CD4-positive, alpha-beta T cell treated with Interleukin-10 for 1 hour (primary cell): ENCODE data around the gene TRPC4AP.

Source experiments
- DNase-seq: peaks from one replicate; pipeline ENCODE4 v3.0.0-alpha.2; 2020

Gene TRPC4AP

DNA sequence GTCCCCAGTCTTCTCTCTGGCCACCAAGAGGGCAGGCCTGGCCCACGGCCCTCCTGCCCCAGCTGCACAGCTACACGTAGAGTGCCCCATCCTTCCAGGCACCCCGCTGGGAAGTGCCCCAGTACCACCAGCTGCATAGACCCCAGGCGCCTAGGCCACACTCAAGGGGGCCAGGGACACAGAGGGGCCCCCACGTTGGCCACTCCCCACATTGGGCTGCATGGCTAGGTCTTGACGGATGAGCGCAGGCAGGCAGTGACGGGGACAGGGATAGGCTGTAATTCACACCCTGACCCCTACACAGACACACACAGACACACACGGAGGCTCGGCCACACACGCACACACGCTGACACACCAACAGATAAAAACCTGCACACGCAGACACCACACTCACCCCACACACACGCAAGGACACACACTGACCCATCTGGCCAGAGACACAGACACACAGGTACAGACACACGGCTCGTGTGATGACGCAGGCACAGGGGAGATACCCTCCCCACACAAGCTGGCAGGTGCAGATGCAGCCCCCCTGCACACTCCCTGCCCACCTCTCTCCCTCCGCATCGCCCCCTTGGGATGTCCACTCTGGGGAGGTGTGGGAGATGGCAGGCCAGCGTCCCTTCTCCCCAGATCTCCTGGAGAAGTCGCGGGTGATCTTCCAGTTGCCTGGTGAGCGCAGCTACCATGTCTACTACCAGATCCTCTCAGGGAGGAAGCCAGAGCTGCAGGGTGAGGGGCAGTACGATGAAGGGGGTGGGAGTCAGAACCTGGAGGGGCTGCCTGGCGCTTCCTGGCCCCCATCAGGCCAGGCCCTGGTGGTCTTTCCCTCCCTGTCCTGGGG lies 106.9 kb downstream of the TRPC4AP start:
- DNase-seq = no peak

DNA sequence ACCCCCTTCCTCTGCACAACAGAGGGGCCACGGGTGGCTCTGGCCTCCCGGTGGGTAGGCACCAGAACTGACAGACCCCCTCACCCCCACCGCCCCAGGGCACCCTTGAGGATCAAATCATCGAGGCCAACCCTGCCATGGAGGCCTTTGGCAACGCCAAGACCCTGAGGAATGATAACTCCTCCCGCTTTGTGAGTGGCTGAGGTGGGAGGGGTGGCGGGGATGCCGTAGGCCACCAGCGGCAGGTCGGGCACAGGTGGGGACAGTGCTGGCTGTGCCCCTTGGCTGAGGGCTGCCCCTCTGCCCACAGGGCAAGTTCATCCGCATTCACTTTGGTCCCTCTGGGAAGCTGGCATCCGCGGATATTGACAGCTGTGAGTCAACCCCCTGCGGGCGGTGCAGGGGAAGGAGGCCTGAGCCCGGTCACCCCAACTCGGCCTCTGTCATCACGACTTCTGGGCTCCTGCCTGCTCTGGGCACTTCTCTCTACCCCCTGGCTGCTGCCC lies 107.8 kb downstream of the TRPC4AP start:
- no peak for DNase-seq

DNA sequence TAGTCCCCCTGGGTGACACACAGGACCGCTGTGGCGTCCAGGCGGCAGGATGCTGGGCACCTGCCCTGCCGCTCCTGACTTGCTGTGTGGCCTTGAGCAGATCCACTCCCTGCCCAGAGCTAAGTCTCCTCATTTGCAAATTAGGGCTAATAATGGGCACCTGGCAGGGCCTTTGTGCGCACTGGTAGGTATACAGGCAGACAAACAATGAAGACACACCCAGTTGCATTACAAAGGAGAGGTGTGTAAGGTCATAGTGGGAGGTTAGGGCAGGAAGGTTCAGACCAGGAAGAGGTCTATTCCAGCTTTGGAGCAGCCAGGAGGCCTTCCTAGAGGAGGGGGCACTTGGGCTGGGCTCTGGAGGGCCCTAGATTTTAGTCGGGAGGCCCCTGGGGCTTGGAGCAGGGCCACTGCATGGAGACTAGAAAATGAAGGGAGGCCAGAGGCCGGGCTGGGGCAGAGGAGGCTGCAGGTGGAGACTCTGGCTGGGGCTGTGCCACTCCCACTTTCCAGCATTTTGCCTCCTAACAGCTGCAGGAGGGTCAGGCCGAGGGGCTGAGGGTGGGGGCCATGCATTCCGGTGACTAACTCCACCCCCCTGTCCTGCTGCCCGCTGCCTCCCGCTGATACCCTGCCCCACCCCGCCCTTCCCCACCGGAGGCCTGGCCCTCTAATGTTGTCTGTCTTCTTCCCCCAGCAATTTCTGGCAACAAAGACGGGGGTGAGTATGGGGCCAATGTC lies 108.4 kb downstream of the TRPC4AP start:
- DNase-seq = no peak

DNA sequence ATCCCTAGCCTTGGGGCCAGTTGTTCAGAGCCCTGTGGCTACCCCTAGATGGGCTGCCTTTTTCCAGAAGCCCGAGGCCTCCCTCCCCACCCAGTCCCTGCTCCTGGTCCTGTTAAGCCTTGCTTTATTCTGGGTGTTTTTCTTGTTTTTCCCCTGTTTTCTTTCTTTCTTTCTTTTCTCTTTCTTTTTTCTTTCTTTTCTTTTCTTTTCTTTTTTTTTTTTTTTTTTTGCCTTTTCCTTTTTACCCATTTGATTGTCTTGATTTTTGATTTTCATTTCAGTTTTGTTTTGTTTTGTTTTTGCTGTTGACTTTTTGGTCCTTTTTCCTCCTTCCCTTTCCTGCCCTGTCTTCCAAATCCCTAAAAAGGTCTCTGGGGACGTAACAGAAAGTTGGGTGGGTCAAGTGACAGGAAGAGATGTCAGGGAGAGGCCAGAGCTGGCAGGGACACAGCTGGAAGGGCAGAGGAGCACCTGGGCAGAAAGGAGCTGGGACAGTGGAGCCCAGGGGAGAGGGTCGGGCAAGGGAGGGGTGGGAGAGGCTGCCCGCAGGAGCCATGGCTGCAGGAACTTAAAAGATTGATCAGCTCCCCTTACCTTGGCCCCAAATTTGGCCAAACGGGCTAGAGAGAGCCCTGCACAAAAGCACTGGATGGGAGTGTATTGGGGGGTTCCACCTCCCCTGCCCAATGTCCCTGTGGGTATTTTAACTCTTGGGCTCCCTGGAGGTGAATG lies 109.4 kb downstream of the TRPC4AP start:
- no peak for DNase-seq

DNA sequence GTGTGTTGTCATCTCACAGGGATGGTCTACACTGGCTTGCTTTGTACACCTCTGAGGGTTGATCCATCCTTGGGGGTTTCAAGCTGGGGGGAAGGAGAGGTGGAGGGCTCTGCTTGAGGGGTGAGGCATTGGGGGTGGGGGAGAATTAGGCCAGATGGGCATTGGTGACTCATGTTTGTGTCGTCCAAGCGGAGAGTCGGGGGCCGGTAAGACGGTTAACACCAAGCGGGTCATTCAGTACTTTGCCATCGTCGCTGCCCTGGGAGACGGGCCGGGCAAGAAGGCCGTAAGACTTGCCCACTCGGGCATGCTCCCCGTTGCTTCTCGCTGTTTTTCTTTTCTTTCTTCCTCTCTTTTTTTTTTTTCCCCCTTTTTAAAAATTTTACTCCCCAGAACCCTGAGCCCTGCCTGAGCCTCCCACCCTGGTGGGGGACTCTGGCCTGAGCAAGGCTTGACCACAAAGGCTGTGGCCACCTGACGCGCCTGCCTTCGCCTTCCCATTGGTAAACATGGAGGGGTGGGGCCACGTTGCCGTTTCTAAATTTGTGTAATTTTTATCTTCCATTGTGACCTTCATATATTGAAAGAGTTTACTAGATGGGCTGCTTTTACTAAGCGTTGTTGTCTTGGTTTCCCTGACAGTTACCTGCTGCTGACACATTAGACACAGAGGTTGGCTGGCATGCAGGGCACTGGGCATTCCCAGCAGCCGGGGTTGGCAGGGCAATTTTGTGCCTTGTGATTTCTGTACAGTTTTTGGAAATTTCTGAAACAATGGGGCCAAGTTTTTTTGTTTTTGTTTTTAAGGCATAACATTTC lies 110.1 kb downstream of the TRPC4AP start:
- DNase-seq = no peak

DNA sequence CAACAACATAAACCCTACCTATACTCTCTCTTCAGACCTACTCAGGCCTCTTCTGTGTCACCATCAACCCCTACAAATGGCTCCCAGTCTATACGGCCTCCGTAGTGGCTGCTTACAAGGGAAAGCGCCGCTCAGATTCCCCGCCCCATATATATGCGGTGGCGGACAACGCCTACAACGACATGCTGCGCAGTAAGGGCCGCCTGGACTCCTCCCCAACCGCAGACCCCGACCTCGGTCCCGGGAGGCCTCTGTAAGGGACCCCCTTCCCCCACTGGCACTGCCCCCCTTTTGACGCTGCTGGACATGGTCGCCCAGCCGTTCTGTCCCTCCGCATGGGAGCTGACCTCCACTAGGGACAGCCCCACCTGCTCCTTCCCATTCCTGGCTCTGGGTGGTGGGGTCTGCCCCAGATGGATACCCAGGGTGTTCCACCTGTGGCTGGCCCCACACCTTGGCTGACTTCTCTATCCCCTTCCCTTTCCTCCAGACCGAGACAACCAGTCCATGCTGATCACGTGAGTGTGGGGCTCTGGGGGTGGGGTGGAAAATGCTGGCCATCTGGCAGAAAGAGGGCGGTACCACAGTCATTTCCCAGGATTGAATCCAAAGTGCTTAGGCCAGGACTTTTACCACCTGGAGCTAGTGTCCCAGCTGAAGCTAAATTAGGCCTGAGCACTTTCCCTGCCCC lies 111.9 kb downstream of the TRPC4AP start:
- DNase-seq = no peak

DNA sequence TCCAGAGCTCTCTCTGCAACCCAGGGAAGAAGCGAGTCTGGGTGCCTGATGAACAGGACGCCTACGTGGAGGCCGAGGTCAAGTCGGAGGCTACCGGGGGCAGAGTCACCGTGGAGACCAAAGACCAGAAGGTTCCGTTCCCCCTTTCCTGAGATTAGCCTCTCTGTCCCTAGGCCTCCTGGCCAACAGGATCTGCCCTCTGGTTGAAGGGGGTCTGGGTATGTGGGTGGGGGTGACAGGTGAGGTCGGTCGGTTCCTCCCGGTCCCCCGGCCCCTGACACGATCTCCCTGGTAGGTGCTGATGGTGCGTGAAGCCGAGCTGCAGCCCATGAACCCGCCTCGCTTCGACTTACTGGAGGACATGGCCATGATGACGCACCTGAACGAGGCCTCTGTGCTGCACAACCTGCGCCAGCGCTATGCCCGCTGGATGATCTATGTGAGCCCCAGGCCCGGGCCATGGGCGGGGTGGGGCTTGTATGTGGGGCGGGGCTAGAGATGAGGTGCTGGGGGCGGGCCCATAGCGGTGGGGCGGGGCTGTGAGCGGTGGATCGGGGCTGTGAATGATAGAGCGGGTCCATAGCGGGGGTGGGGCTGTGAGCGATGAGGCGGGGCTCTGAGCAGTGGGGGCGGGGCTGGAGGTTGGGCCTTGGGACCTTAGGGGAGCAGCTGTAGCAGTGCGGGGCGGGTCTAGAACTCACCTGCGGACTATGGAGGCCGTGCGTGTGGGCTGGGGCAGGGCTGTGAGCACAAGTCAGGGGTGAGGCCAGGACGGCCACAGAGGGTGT lies 113.0 kb downstream of the TRPC4AP start:
- DNase-seq = no peak

DNA sequence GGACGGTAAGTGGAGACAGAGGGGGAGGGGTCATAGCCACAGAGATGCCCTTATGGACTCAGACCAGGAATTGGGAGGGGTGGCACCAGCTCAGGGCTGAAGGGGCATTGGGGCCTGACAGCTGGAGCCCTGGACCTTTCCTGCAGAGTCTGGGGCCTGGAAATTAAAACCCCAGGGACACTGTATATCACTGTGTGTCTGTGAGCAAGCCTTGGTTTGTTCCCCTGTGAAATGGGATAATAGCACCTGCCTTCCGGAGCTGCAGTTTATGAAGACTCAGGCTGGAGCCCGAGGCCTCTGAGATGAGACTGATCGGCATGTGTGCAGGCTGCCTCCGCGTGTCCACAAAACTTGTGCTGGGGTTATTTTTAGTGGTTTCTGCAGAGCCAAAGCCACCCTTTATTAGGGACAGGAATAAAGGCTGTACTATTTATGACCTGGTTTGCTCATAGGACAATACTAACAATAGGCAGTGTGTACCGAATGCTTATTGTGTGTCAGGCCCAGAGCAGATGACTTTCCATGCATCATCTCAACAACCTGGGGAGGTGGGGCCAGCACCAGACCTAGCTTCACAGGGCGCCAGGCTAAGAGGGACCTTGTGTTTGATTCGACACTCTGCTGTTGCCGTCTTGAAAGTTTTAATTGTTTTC lies 114.4 kb downstream of the TRPC4AP start:
- DNase-seq = no peak

DNA sequence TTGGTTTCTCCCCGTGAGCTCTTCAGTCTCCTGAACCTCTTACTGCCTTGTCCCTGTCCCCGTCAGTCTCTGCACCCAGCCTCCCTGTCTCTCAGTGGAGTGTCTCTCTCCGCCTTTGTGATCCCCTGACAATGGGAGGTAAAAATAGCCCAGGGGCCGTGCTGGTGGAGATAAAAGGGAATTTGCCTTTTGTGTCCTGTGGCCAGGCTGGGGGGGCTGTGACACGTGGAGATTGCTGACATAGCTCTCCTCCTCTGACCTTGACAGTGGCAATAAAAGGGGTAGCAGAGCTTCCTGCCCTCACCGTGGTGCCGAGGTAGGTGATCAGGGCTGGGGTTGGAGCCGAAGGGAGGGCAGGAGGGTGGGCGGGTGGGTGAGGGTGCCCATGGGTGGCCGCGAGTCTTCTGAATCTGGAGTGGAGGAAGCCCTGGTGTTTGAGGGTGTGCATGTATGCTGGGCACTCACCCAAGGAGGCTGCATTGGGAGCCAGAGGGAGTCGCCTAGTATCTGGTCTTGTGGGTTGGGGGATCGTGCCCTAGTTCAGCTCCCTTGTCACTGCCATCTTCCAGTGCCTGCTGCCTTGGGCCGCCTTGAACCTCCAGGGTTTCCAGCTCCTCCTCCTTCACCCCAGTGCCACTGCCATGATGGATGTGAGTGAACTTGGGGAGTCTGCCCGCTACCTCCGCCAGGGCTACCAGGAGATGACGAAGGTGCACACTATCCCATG lies 115.1 kb downstream of the TRPC4AP start:
- no peak for DNase-seq

DNA sequence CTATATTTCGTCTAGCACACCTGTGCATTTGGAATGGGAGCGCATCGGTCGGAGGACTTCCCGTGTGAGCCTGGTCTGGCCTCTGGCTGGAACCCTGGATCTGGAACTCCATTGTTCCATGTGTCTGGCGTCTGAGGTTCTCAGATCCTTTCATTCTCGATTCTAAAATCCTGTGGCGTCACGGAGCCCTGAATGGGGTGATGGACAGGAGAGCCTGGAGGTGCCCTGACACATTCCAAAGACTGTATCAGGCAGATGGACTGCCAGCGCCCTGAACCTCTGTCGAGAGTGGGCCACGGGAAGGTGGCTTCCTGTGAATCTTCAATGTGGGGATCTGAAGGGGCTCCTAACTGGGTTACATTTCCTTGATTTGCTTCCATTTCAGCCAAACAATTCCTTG lies 116.3 kb downstream of the TRPC4AP start:
- DNase-seq = no peak

DNA sequence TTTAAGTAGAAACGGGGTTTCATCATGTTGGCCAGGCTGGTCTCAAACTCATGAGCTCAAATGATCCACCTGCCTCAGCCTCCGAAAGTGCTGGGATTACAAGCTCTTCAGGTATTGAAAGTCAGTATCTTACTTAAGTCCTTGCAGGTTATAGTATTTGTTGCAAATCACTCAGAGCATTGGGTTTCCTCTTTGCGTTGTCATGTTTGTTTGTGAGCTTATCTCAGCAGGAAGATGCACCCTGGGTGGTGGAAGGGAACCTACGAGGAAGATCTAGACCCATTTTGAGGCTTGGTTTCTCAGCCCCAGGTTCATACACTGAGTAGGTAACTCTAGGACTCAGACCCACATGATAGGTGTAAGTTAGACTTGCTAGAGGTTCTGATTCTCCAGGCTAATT lies 118.4 kb downstream of the TRPC4AP start:
- no peak for DNase-seq

DNA sequence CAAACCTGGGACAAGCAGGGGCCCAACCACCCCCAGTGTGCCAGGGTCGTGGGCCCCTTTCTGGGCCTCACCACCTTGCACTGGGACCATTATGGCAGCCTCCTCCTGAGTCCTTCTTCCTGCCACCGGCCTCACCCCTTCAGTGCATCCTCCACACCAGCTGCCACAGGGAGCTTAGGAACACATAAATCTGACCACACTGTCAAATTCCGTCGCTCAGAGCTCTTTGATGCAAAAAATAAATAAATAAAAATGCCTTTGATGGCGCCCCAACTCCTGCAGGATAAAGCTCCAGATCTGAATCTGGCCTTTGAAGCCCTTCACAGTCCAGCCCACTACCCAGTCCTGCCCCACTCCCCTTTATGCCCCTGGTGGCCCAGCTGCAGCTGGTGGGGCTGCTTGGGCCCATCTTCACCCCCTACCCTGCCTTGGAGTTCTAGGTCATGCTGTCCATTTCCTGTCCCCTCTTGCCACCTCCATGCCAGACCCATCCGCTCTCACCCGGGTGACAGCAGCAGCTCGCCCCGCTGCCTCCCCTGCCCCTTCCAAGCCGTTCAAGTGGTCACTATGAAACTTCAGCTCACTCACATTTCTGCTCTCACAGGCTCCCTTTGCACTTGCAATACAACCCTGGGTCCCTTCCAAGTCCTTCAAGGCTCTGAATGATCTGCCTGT lies 120.9 kb downstream of the TRPC4AP start:
- no peak for DNase-seq

DNA sequence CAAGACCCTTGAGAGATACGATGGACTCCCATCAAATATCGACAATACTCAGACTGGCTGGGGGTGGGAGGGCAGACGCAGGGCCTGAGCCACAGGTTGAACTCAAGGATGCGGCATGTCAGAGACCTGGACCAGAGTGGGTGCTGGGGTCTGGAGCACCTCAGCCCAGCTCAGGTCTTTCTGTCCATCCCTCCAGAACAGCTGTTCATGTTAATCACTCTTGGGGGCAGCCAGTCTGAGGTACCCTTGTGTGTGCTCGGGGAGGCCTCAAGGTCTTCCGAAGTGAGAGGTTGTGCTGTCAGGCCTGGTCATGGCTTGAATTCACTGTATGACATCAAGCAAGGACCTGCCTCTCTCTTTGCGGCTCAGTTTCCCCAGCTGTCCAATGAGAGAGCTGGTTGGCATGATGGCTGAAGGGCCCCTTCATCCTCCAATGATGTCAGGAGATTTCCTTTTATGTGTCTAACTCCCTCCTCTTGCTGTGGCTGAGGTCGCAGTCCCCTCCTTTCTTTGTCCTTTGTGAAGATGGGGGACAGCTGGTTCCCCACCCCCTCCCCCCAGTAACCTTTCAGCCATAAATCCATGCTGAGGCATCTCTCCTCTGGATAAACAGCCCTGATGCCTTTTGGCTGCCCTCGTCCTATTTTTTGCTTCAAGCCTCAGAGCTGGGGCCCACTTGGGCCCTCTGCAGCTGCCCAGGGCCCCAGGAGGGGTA lies 121.6 kb downstream of the TRPC4AP start:
- no peak for DNase-seq

DNA sequence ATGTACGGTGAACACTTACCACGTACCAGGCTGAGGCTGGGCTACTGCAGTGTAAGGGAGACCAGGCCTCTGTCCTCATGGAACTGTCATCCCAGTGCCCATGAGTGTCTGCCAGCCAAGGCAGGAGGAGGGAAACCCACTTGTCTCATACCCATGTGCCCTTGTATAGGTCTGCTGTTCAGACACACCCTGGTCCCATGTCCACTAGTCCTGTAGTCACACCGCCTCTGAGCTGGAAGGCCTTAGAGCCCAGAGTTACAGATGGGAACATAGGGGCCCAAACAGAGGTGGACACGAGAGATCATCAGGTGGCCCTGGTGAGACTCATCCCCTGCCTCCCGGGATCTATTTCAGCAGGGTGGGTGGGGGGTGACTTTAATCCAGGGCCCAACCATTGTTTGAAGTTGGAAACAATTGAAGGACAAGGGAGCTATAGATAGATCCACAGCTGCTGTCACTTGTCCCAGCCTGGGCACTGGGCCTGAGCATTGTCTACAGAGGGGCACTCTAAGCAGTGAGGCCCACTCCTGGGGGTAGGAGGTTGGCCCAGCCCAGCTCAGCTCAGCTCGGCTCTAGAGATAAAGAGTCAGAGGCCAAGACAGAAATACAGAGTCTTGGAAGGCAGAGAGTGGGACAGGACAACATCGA lies 122.3 kb downstream of the TRPC4AP start:
- no peak for DNase-seq

DNA sequence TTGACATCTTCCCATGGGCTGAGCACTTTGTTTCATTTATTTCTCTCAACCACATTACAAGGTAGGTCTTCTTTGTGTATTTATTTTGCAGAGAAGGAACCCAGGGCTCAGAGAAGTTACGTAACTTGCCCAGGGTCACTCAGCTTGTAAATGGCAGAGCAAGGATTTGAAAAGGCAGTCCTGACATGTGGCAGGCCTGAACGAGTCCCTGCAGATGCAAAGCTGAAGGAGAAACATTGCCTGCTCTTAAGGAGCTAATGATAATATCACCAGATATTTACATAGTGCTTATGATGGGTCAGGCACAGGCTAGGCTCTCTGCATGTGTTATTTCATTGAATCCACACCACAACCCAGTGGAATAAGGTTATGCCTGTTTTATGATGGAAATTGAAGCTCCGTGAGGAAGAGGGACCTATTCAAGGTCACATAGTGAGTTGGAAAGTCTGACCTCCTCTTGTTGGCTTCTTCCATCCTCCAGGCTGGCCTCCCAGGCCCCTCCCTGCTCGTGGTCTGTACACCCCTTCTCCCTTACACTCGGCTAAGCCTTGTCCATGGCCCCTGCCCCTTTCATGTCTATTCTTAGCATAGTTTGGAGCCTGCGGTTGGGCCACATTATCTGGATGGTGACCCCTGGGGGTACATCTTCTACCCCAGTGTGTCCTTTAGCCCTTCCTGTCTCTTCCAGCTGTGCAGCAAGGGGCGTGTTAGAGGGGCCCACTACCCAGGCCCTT lies 124.4 kb downstream of the TRPC4AP start:
- no peak for DNase-seq

DNA sequence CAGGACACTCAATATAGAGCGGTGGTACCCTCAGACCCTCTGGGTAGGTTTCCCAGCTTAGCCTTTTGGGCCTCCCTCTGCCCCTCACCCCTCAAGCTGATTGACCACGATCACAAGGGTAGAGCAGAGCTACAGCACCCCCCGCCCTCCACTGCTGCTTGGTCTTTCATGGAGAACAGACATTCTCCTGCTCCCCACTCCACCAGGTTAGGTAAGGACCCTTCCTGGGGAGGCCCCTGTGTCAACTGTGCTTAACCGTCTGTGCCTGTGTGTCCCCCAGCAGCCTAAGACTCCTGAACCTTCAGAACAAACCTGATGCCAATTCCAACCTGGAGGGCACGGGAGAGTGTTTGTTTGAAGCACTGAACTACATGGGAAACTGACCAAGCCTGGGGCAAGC lies 125.2 kb downstream of the TRPC4AP start:
- no peak for DNase-seq

DNA sequence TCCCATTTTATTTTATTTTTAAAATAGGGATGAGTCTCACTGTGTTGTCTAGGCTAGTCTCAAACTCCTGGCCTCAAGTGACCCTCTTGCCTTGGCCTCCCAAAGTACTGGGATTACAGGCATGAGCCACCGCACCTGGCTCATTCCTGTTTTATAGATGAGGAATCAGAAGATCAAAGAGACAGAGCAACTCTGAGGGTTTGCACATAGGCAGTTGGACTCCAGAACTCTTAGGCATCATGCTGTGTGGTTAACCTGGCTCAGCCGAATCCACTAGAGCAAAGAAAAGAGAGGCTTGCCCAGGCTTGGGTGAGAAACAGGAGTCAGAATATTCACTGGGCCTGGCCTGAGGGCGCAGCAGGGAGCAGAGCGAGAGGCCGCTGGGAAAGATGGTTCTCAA lies 127.6 kb downstream of the TRPC4AP start:
- DNase-seq = no peak
